BE2C (cell line): Measurements from ENCODE around the gene PLCXD1.

Source experiments
- DNase-seq: peaks from one replicate; pipeline ENCODE4 v3.0.0-alpha.2; 2020
- H3K27me3 ChIP-seq: fragments of 250-450 bp; sonication (Bioruptor Pico); 2 replicates; pipeline ENCODE4 v1.5.1; 2020; ENCODE audit warnings: mild to moderate bottlenecking
- H3K36me3 ChIP-seq: fragments of 250-450 bp; sonication (Bioruptor Pico); 2 replicates; pipeline ENCODE4 v1.5.1; 2020; ENCODE audit warnings: mild to moderate bottlenecking
- H3K4me1 ChIP-seq: fragments of 250-450 bp; sonication (Bioruptor Pico); 2 replicates; pipeline ENCODE4 v1.5.1; 2020
- H3K4me3 ChIP-seq: 2 replicates; pipeline ENCODE4 v1.5.1; 2011; ENCODE audit warnings: low read depth, low read length
- H3K9me3 ChIP-seq: fragments of 250-450 bp; sonication (Bioruptor Pico); 2 replicates; pipeline ENCODE4 v1.5.1; 2020
- TF ChIP-seq, protein P1 (sequence below): IDR thresholded peaks from 2 replicates; pipeline ENCODE4 v1.5.1; 2012; ENCODE audit warnings: mild to moderate bottlenecking, low read depth, low read length

Gene PLCXD1

DNA sequence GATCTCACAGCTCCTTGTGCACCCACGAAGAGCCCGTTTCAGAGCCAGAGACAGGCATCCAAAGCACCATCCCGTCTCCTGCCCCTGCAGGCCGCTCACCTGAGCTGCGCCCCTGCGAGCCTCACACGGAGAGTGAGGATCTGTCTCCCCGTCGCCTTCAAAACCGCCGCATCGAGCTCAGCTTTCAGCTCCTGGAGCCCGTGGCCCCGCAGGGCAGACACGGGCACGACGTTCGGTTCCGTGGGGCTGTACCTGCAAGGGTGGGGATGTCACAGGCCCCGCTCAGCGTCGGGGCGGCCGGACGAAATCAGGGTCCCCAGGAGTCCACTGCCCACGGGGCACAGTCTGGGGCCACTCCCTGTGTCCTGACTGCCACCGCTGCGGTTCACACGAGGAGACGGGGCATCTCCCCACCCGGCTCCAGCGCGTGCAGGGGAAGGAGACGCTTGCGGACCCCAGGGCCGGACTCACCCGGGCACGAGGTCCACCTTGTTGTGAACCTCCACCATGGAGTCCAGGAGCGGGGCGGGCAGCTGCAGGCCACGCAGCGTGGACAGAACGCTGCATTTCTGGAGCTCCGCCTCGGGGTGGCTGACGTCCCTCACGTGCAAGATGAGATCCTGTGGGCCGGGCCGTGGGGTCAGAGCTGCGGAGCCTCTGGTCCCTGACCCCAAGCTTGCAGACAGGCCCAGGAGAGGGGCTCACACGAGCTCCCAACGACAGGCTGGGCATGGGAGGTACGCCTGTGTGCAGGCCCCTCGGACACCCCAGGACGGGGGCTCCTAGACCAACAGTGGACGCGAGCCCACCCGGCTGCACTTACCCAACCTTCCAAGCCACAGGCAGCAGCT, 26.3 kb downstream of the PLCXD1 start:
- H3K4me3 ChIP-seq = no peak overlapping the region
- no peak for DNase-seq
- H3K4me1 ChIP-seq = no peaks in the 10 kb centered on the region
- H3K9me3 ChIP-seq = no peaks in the 10 kb centered on the region
- H3K36me3 ChIP-seq = peaks cover 12% of the 10 kb centered on the region
- H3K27me3 ChIP-seq = no peaks in the 10 kb centered on the region
- TF ChIP-seq, protein P1, sequence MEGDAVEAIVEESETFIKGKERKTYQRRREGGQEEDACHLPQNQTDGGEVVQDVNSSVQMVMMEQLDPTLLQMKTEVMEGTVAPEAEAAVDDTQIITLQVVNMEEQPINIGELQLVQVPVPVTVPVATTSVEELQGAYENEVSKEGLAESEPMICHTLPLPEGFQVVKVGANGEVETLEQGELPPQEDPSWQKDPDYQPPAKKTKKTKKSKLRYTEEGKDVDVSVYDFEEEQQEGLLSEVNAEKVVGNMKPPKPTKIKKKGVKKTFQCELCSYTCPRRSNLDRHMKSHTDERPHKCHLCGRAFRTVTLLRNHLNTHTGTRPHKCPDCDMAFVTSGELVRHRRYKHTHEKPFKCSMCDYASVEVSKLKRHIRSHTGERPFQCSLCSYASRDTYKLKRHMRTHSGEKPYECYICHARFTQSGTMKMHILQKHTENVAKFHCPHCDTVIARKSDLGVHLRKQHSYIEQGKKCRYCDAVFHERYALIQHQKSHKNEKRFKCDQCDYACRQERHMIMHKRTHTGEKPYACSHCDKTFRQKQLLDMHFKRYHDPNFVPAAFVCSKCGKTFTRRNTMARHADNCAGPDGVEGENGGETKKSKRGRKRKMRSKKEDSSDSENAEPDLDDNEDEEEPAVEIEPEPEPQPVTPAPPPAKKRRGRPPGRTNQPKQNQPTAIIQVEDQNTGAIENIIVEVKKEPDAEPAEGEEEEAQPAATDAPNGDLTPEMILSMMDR = no peak

DNA sequence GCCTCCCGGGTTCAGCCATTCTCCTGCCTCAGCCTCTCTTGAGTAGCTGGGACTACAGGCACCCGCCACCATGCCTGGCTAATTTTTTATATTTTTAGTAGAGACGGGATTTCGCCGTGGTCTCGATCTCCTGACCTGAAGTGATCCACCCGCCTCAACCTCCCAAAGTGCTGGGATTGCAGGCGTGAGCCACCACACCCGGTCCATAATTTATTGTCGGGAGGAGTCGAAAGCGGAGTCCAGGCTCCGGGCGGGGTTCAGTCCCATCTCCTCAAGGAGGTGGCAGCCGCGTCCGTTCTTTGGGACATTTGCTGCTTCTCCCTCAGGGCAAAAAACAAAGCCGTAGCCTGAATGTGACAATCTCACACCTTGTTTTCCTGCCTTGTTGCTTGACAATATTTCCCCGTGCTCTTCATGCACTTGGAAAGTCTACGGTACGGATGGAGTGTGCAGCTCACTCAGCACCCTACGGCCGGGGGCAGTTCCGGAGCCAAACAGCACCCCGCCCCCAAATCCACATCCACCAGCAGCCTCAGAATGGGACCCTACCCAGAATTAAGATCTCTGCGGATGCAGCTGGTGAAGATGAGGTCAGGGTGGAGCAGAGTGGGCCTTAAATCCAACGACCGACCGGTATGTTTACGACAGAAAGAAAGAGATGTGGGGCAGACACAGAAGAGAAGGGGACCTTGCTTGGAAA, 27.8 kb downstream of the PLCXD1 start:
- H3K36me3 ChIP-seq = peaks cover 12% of the 10 kb centered on the region
- no peaks in the 10 kb centered on the region for H3K27me3 ChIP-seq
- no peak overlapping the region for H3K4me3 ChIP-seq
- TF ChIP-seq, protein P1 = no peak
- no peaks in the 10 kb centered on the region for H3K4me1 ChIP-seq
- DNase-seq = no peak
- no peaks in the 10 kb centered on the region for H3K9me3 ChIP-seq

DNA sequence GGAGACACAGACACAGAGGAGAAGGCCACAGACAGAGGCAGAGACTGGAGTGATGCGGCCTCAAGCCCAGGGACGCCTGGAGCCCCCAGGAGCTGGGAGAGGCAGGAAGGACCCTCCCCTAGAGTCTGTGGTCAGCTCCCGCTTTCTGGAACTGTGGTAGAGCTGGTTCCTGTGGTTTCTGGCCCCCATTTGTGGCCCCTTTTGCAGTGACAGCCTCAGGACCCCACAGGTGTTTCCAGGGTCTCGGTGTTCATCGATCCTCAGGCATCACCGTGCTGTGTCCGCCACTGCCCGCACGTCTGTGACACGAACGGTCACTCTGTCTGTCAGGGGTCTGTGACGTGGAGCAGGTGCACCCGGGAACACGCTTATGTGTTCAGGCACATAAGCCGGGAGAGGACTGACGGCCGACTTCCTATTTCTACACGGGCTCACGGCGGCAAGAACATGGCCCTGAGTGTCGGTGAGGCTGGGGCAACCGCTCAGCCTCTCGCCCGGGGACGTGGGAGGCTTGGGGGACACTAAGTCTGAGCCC, 29.5 kb downstream of the PLCXD1 start:
- Histone ChIP-seq H3K36me3 (peaks cover 19% of the 10 kb centered on the region), H3K4me1 (no peaks in the 10 kb centered on the region), H3K27me3 (no peaks in the 10 kb centered on the region), H3K4me3 (no peak overlapping the region), H3K9me3 (no peaks in the 10 kb centered on the region)
- DNase-seq = no peak
- TF ChIP-seq, protein P1 = no peak

DNA sequence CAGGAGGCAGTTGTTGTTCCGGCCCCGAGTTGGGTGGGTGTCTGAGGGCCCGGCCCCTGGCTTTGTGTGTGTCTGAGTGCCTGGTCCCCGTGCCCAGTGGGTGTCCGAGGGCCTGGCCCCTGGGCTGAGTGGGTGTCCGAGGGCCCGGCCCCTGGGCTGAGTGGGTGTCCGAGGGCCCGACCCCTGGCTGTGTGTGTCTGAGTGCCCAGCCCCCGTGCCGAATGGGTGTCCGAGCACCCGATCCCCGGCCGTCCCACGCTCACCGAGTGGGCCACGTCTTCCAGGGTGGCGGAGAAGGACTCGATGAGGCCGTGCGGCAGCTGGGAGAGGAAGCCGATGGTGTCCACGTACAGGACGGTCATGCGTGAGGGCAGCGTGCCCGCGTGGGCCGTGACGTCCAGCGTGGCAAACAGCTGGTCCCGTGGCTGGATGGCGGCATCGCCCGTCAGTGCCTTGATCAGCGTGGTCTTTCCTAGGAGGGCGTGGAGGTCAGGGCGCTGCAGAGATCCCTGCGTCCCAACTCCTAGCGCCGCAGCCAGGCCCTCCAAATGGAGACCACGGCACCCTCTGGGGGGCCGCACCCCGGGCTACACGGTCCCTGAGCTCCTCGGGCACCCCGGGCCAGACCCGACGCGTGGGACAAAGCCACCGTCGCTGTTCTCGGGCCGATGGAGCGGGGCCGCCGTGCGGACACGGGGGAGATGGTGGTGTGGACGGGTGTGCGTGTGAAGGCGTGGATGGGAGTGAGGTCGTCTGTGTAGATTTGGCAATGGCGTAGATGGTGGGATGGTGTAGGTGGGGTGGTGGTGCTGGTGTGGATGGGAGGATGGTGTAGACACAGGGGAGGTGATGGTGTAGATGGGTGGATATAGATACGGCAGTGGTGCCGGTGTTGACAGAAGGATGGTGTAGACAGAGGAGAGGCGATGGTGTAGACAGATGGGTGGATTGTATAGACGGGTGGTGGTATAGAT, 30.3 kb downstream of the PLCXD1 start:
- Histone ChIP-seq H3K4me3 (no peak overlapping the region), H3K4me1 (no peaks in the 10 kb centered on the region), H3K27me3 (no peaks in the 10 kb centered on the region), H3K9me3 (no peaks in the 10 kb centered on the region), H3K36me3 (peaks cover 19% of the 10 kb centered on the region)
- TF ChIP-seq, protein P1 = no peak
- DNase-seq = no peak

DNA sequence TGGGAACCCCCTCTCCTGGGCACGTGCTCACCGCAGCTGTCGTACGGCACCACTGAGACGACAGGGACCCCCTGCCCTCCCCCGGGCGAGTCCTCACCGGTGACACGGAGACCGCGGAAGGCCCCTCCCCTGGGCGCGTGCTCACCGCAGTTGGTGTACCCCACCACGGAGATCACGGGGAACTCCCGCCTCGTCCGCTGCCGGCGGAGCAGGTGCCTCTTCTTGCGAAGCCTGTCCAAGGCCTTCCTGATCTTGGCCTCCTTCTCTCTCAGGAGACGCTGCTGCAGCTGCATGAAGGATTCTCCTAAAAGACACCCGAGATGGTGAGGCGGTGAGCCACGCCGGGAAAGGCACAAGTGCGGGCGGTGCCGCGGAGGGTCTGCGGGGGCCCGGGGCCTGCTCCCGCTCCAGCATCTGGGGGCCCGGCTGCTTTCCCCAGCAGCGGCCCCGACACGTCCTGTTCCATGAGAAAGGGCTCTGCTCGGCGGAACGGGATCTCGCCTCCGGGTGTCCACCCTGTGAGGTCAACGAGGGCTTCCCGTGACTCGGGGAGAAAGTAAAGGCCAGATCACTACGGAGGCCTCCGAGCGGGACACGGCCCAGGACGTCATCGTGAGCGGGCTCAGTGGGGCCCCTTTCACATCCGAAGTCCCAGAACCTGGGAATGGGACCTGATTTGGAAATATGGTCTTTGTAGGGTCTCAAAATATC, 31.6 kb downstream of the PLCXD1 start:
- no peaks in the 10 kb centered on the region for H3K9me3 ChIP-seq
- H3K36me3 ChIP-seq = peaks cover 16% of the 10 kb centered on the region
- no peak for DNase-seq
- TF ChIP-seq, protein P1 = no peak
- H3K4me3 ChIP-seq = no peak overlapping the region
- H3K27me3 ChIP-seq = no peaks in the 10 kb centered on the region
- H3K4me1 ChIP-seq = no peaks in the 10 kb centered on the region
